ENCODE data around the gene CCSAP. TPM values are rescaled to one million over a fixed set of nuclear protein-coding genes. Genes with fewer than 3 reads are reported as not detected.

Gene CCSAP
- total RNA-seq, 1 experiment from 2014 or later, result 11.5 TPM

Other genes starting within 250 kb of the CCSAP start
- 17.5 and 37.1 TPM in 2 replicates for gene RAB4A, start 71.9 kb downstream of the CCSAP start, total RNA-seq (2014; rRNA removed; shearing (Covaris generic))
- gene ACTA1, start 91.0 kb upstream of the CCSAP start, total RNA-seq (2014; rRNA removed; shearing (Covaris generic)), result not detected in 2 replicates
- gene NUP133, start 165.3 kb upstream of the CCSAP start, total RNA-seq (2014; rRNA removed; shearing (Covaris generic)), result 55.8 and 57.0 TPM in 2 replicates
- gene ABCB10, start 215.7 kb upstream of the CCSAP start, total RNA-seq (2014; rRNA removed; shearing (Covaris generic)), result 9.4 and 12.0 TPM in 2 replicates